ENCODE measurements around the gene GHR. TPM values are rescaled to one million over a fixed set of nuclear protein-coding genes. Genes with fewer than 3 reads are reported as not detected.

GHR gene
- total and polyA plus RNA-seq, 2 donors (not counting 3 experiments of a cell fraction or from before 2014, with no cell fraction given), result 0.27 to 0.28 TPM

GRCh38 chr5:42756606-42757601 is 333.7 kb downstream of the GHR start, which contains the start of gene CCDC152:
CCDC152 (plus strand) TSS chr5:42756818; CDS start chr5:42759122, 2,304 bp downstream.
- Histone ChIP-seq H3K9me1 (replicated peaks; ENCODE audit: control insufficient read depth, extremely low read depth, insufficient read depth, low read length) (peaks cover 2% of the 10 kb centered on the region), H4K20me1 (replicated peaks; ENCODE audit: control insufficient read depth, extremely low read depth, insufficient read depth, low read length) (no peaks in the 10 kb centered on the region), H3K9me3 (replicated peaks; ENCODE audit: control insufficient read depth, insufficient read depth, low read length) (no peaks in the 10 kb centered on the region), H2AFZ (ENCODE audit: low read depth, low read length) (peak within 1 kb of the TSS; percentile 90), H3K4me2 (ENCODE audit: insufficient read depth, low read length) (peak within 1 kb of the TSS; percentile 43), H3K9ac (replicated peaks; ENCODE audit: extremely low read depth, insufficient read depth, low read length) (peak within 1 kb of the TSS; percentile 5), H3K79me2 (ENCODE audit: control insufficient read depth, insufficient read depth, low read length) (no peaks in the 10 kb centered on the region), H3K27ac (ENCODE audit: insufficient read depth, low read depth, low read length) (no peak within 1 kb of the TSS), H3K4me1 (ENCODE audit: control insufficient read depth, extremely low read depth, insufficient read depth, low read length) (no peaks in the 10 kb centered on the region), H3K4me3 (replicated peaks in 1 of 3; ENCODE audit: insufficient read depth in 1 of 3, low read depth in 1 of 3, low read length in 3 of 3) (peak within 1 kb of the TSS; percentile 2 to 57 (median 27)), H3K36me3 (ENCODE audit: control insufficient read depth in 2 of 2, extremely low read depth in 1 of 2, insufficient read depth in 2 of 2, low read length in 2 of 2) (no peaks in the 10 kb centered on the region), H3K27me3 (ENCODE audit: control insufficient read depth in 2 of 2, insufficient read depth in 2 of 2, low read length in 2 of 2) (no peaks in the 10 kb centered on the region)
- ChIA-PET POLR2A (no interaction called here), CTCF (interaction anchor here (1.2 to 2.9 kb wide), 2 partner anchors 10 to 900 kb away, joined by 3 to 8 read pairs; no protein-coding TSS in a partner anchor)
- BruUV-seq (replicated peaks), result no TSS peak
- FAIRE-seq (no peak), DNase-seq (ENCODE audit: low read depth, low spot score) (no peak)
- dilution Hi-C loops (cut with MboI; ENCODE audit: extremely low pct_ligation_motif_present, low sequenced_read_pairs), result no loop called here
- intact Hi-C loops (cut with micrococcal nuclease), result no loop called here
- TF ChIP-seq FOS (IDR thresholded peaks at IDR 0.05; ENCODE audit: borderline replicate concordance, insufficient read depth, low read length) (no peak), MYC (IDR thresholded peaks at IDR 0.05; ENCODE audit: low read depth, low read length) (no peak), GATA2 (IDR thresholded peaks at IDR 0.05; ENCODE audit: insufficient read depth, insufficient read length, low read depth, low read length) (no peak), JUN (IDR thresholded peaks at IDR 0.05; ENCODE audit: borderline replicate concordance, insufficient read depth, insufficient read length, low read depth) (no peak), POLR2AphosphoS5 (IDR thresholded peaks at IDR 0.05; ENCODE audit: insufficient read depth, low read depth, low read length) (no peak), CTCF (IDR thresholded peaks at IDR 0.05; ENCODE audit: extremely low read depth in 1 of 2, insufficient read depth in 1 of 2, low read depth in 1 of 2, low read length in 2 of 2) (no peak), EZH2 (IDR thresholded peaks at IDR 0.05; ENCODE audit: borderline replicate concordance, low read depth, low read length, severe bottlenecking) (no peak), MAX (IDR thresholded peaks at IDR 0.05; ENCODE audit: insufficient read depth, insufficient read length) (no peak), POLR2A (IDR thresholded peaks at IDR 0.05; ENCODE audit: low read depth, low read length) (no peak)
